HL-60 (cell line): ENCODE results near the gene PNRC2.

Experiments
- DNase-seq, 2 experiments: peaks; one replicate each; pipeline ENCODE4 v3.0.0-alpha.2; 2010 to 2020; ENCODE audit warnings: low read depth in 1 of 2, low spot score in 1 of 2
- H3K27ac ChIP-seq: fragments of 250-450 bp; sonication (Bioruptor Pico); replicated peaks from 2 replicates; pipeline ENCODE4 v1.5.1; 2020; ENCODE audit warnings: mild to moderate bottlenecking, moderate library complexity
- H3K27me3 ChIP-seq: fragments of 250-450 bp; sonication (Bioruptor Pico); 2 replicates; pipeline ENCODE4 v1.5.1; 2021; ENCODE audit warnings: mild to moderate bottlenecking, moderate library complexity; ENCODE audit not compliant: insufficient read depth, poor library complexity, severe bottlenecking
- H3K4me3 ChIP-seq: replicated peaks from 2 replicates; pipeline ENCODE4 v1.5.1; 2011; ENCODE audit warnings: mild to moderate bottlenecking, control low read depth, low read length; ENCODE audit not compliant: insufficient read depth
- CTCF ChIP-seq: IDR thresholded peaks from one replicate; pipeline ENCODE4 v1.5.1; 2011; ENCODE audit warnings: low read length, control low read depth, inconsistent platforms; ENCODE audit not compliant: insufficient read depth
- GABPA ChIP-seq: IDR thresholded peaks from 2 replicates; pipeline ENCODE4 v1.6.1; 2012; ENCODE audit warnings: low read depth
- POLR2AphosphoS5 ChIP-seq: IDR thresholded peaks from 2 replicates; pipeline ENCODE4 v1.6.1; 2012; ENCODE audit warnings: low read depth
- SPI1 ChIP-seq: IDR thresholded peaks from 2 replicates; pipeline ENCODE4 v1.6.1; 2012; ENCODE audit warnings: low read depth, mild to moderate bottlenecking, borderline replicate concordance
- long read RNA-seq: library from polyadenylated mRNA; unstranded; transcript quantifications from one replicate; pipeline ENCODE4 v2.0.0, GENCODE V29; 2020
- TF ChIP-seq, protein P1 (sequence below): IDR thresholded peaks from 2 replicates; pipeline ENCODE4 v1.6.1; 2012; ENCODE audit warnings: low read depth; ENCODE audit not compliant: insufficient replicate concordance

PNRC2 gene
- long read RNA-seq, transcript PNRC2-202 (3 exons, 814 nt): minor isoform, 29 of 881 reads
- long read RNA-seq, transcript PNRC2-201 (3 exons, 2,416 nt): major isoform, 810 of 881 reads
- long read RNA-seq, transcript PNRC2-204 (2 exons, 171 nt): minor isoform, 9 of 881 reads
- long read RNA-seq, partial matches to known transcripts: 0 of 881 reads
- long read RNA-seq, other reads (novel, unspliced or antisense): 32 of 881 reads

GRCh38 chr1:23959461-23960290 lies at the start of gene PNRC2:
Gene PNRC2, plus strand, starts transcription at chr1:23959828. Its CDS starts 1,630 bp downstream, at chr1:23961458.
- peak within 1 kb of the TSS; percentile 100 for H3K27ac ChIP-seq
- DNase-seq: peak; percentile 88 to 98
- H3K27me3 ChIP-seq: no peaks in the 10 kb centered on the region
- peak within 1 kb of the TSS; percentile 48 for H3K4me3 ChIP-seq
- peak; percentile 90 for TF ChIP-seq POLR2AphosphoS5
- no peak for TF ChIP-seq SPI1
- TF ChIP-seq, protein P1, sequence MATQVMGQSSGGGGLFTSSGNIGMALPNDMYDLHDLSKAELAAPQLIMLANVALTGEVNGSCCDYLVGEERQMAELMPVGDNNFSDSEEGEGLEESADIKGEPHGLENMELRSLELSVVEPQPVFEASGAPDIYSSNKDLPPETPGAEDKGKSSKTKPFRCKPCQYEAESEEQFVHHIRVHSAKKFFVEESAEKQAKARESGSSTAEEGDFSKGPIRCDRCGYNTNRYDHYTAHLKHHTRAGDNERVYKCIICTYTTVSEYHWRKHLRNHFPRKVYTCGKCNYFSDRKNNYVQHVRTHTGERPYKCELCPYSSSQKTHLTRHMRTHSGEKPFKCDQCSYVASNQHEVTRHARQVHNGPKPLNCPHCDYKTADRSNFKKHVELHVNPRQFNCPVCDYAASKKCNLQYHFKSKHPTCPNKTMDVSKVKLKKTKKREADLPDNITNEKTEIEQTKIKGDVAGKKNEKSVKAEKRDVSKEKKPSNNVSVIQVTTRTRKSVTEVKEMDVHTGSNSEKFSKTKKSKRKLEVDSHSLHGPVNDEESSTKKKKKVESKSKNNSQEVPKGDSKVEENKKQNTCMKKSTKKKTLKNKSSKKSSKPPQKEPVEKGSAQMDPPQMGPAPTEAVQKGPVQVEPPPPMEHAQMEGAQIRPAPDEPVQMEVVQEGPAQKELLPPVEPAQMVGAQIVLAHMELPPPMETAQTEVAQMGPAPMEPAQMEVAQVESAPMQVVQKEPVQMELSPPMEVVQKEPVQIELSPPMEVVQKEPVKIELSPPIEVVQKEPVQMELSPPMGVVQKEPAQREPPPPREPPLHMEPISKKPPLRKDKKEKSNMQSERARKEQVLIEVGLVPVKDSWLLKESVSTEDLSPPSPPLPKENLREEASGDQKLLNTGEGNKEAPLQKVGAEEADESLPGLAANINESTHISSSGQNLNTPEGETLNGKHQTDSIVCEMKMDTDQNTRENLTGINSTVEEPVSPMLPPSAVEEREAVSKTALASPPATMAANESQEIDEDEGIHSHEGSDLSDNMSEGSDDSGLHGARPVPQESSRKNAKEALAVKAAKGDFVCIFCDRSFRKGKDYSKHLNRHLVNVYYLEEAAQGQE: peak; percentile 70
- TF ChIP-seq CTCF: no peak
- TF ChIP-seq GABPA: no peak

DNA sequence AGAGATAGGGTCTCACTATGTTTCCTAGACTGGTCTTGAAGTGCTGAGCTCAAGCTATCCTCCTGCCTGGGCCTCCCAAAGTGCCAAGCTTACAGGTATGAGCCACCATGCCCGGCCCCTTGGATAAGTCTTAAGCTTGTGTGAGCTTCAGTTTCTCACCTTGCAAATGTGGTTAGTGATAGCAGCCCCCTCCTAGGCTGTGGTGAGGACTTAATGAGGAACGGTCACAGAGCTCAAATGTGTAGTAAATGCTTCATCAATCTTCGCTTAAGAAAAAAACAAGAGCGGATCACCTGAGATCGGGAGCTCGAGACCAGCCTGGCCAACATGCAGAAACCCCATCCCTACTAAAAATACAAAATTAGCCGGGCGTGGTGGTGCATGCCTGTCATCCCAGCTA lies 49.5 kb upstream of the PNRC2 start:
- H3K4me3 ChIP-seq: no peak overlapping the region

More for the DNA sequence above, 49.5 kb upstream of the PNRC2 start:
- no peak for DNase-seq
- TF ChIP-seq POLR2AphosphoS5: no peak
- TF ChIP-seq, protein P1: no peak
- no peak for TF ChIP-seq CTCF
- Histone ChIP-seq H3K27ac (peak overlapping the region; percentile 94), H3K27me3 (no peaks in the 10 kb centered on the region)
